Activated CD4-positive, alpha-beta memory T cell treated with anti-CD3 and anti-CD28 coated beads, Interleukin-2, amount 10 ng/mL, durations not matched to agents 7 days and 5 days (primary cell): ENCODE data around the gene SF3B2. TPM values are rescaled to one million over a fixed set of nuclear protein-coding genes. Genes with fewer than 3 reads are reported as not detected.
A peak's percentile ranks its signal among the peaks of the same experiment; 100 is the strongest.
"Not testable (repeated sequence)": the region's sequence is repeated elsewhere in the genome, so short reads cannot be mapped to it uniquely, and the experiment has no call there.

Experiments
- CTCF ChIA-PET: fragments of 350-600 bp; sonication (Branson Sonifier 250); formaldehyde crosslinking; loops from one replicate; lab custom pipeline; 2021; ENCODE audit warnings: antibody characterized with exemption, inconsistent platforms; lab: Charles Lee
- POLR2A ChIA-PET: fragments of 350-600 bp; sonication (Branson Sonifier 250); formaldehyde crosslinking; loops from one replicate; lab custom pipeline; 2021; ENCODE audit warnings: antibody characterized with exemption; lab: Charles Lee
- DNase-seq: peaks from one replicate; pipeline ENCODE4 v3.0.0-alpha.2; 2020
- H3K27ac Mint-ChIP-seq: one replicate; pipeline ENCODE4 v1.8.0; 2021; ENCODE audit warnings: mild to moderate bottlenecking, mixed read lengths
- H3K27me3 Mint-ChIP-seq: one replicate; pipeline ENCODE4 v1.8.0; 2021; ENCODE audit warnings: mixed read lengths
- H3K36me3 Mint-ChIP-seq: one replicate; pipeline ENCODE4 v1.8.0; 2021; ENCODE audit warnings: low read depth, mixed read lengths
- H3K4me1 Mint-ChIP-seq: one replicate; pipeline ENCODE4 v1.8.0; 2021; ENCODE audit warnings: mixed read lengths
- H3K4me3 Mint-ChIP-seq: one replicate; pipeline ENCODE4 v1.8.0; 2021; ENCODE audit warnings: mild to moderate bottlenecking, mixed read lengths
- H3K9me3 Mint-ChIP-seq: one replicate; pipeline ENCODE4 v1.8.0; 2021; ENCODE audit warnings: mixed read lengths
- total RNA-seq, 2 experiments: library from RNA; stranded (reverse); gene quantifications; one replicate each; pipeline ENCODE4 v1.2.3, GENCODE V29; 2021

SF3B2 gene
- total RNA-seq, 2 experiments from 2014 or later, result 230 to 241 TPM

DNA sequence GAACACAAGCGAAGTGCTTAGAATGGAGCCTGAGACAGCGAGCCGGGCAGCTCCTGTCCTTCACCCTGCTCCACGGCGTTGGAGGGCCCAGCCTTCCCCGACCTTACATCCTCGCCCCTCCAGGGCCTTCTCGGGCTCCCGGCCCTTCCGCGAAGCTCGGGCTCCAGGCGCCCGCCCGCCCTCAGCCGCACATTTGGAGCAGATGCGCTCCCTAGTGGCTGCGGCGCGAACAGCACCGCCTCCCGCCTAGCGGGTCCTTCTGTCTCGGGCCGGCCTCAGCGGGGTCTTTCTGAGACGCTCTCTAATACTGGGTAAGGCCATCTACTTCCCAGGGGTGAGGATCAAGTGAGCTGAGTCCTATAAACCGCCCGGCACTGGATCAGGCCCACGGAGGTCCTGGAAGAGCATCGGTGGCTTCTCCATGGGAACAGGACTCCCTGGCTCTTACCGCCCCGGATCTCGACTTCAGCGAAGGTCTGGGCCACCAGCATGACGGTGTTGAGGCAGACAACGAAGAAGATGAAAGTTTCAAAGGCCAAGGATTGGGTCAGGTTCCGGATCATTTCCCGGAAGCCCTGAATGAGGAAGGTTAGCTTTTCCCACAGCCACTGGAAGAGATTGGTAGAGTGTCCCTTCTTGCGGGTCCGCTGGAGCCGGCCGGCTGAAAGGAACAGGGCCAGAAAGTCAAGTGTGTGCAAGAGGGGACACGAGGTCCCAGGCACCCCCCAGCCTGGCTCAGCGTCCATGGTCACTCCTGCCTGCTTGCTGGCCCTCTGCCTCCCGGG is 29.6 kb upstream of the SF3B2 start:
- H3K9me3 Mint-ChIP-seq, result no peaks in the 10 kb centered on the region
- H3K4me3 Mint-ChIP-seq, result no peak overlapping the region
- H3K27me3 Mint-ChIP-seq, result peaks cover 9% of the 10 kb centered on the region
- no peaks in the 10 kb centered on the region for H3K36me3 Mint-ChIP-seq
- no peak overlapping the region for H3K27ac Mint-ChIP-seq
- H3K4me1 Mint-ChIP-seq, result peaks cover 21% of the 10 kb centered on the region
- DNase-seq, result peak; percentile 80
- CTCF ChIA-PET, result interaction anchor here (0.5 to 2.6 kb wide), 37 partner anchors 9 to 384 kb away, joined by 3 to 26 read pairs (median 4); partner anchors contain the start of genes BANF1, CCDC85B, CST6 and EIF1AD
- POLR2A ChIA-PET, result interaction anchor here (0.6 to 2.3 kb wide), 9 partner anchors 11 to 311 kb away, joined by 3 to 9 read pairs (median 4); partner anchors contain the start of genes BANF1, CCDC85B, CST6 and EIF1AD

GRCh38 chr11:66023186-66023440 is 29.1 kb upstream of the SF3B2 start:
- H3K36me3 Mint-ChIP-seq, H3K27ac Mint-ChIP-seq, H3K9me3 Mint-ChIP-seq, DNase-seq, H3K4me3 Mint-ChIP-seq: not testable (repeated sequence)
- CTCF ChIA-PET, result interaction anchor here (0.7 to 2.6 kb wide), 15 partner anchors 8 to 352 kb away, joined by 3 to 26 read pairs (median 6); partner anchors contain the start of genes BANF1, CCDC85B, EIF1AD and KAT5
- POLR2A ChIA-PET, result interaction anchor here (0.8 to 2.3 kb wide), 3 partner anchors 11 to 311 kb away, joined by 3 to 9 read pairs (median 4); partner anchors contain the start of genes CST6 and KAT5
- peaks cover 21% of the 10 kb centered on the region for H3K4me1 Mint-ChIP-seq
- H3K27me3 Mint-ChIP-seq, result peaks cover 11% of the 10 kb centered on the region

GRCh38 chr11:66026017-66026529 is 26.1 kb upstream of the SF3B2 start, which contains the start of gene CATSPER1:
TSS of gene CATSPER1 (minus strand) at chr11:66026479. CDS start at chr11:66026379, 100 bp downstream.
- Mint-ChIP-seq H3K9me3 (no peaks in the 10 kb centered on the region), H3K4me1 (peaks cover 14% of the 10 kb centered on the region), H3K4me3 (no peak within 1 kb of the TSS), H3K27ac (no peak within 1 kb of the TSS), H3K36me3 (no peaks in the 10 kb centered on the region), H3K27me3 (peaks cover 13% of the 10 kb centered on the region)
- ChIA-PET POLR2A (interaction anchor here (2.6 kb wide), 1 partner anchor 26 kb away, joined by 7 read pairs; the partner anchor contains the start of gene SF3B2), CTCF (interaction anchor here (0.6 to 1.4 kb wide), 2 partner anchors 19 to 277 kb away, joined by 3 to 5 read pairs; no protein-coding TSS in a partner anchor)
- no peak for DNase-seq

DNA sequence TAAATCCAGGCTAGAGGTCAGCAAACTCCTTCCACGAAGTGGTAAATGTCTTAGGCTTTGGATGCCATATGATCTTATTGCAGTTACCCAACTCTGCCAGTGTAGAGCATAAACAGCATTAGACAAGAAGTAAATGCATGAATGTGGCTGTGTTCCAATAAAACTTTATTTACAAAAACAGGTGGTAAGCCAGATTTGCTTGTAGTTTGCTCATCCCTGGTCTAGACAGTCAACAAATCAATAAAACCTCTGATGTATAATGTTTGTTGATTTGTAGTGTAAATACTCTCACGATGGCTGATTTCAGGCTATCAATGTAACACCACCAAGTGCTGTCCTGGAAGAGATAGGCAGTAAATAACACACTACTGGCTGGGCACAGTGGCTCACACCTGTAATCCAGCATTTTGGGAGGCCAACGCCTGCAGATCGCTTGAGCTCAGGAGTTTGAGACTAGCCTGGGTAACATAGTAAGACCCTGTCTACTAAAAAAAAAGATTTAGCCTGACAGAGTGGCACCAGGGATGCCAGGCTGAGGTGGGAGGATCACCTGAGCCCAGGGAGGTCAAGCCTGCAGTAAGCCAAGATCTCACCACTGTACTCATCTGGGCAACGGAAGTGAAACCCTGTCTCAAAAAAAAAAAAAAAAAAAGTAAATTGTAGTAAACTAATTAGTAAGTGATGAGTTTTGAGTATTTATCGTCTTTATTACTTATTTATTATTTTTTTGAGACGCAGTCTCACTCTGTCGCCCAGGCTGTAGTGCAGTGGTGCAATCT is 19.0 kb upstream of the SF3B2 start:
- Mint-ChIP-seq H3K4me1 (no peaks in the 10 kb centered on the region), H3K27me3 (peaks cover 8% of the 10 kb centered on the region), H3K36me3 (no peaks in the 10 kb centered on the region), H3K27ac (no peak overlapping the region), H3K9me3 (no peaks in the 10 kb centered on the region), H3K4me3 (no peak overlapping the region)
- ChIA-PET POLR2A (no interaction called here), CTCF (interaction anchor here (0.7 kb wide), 2 partner anchors 767 to 1318 kb away, joined by 3 to 7 read pairs; no protein-coding TSS in a partner anchor)
- no peak for DNase-seq

DNA sequence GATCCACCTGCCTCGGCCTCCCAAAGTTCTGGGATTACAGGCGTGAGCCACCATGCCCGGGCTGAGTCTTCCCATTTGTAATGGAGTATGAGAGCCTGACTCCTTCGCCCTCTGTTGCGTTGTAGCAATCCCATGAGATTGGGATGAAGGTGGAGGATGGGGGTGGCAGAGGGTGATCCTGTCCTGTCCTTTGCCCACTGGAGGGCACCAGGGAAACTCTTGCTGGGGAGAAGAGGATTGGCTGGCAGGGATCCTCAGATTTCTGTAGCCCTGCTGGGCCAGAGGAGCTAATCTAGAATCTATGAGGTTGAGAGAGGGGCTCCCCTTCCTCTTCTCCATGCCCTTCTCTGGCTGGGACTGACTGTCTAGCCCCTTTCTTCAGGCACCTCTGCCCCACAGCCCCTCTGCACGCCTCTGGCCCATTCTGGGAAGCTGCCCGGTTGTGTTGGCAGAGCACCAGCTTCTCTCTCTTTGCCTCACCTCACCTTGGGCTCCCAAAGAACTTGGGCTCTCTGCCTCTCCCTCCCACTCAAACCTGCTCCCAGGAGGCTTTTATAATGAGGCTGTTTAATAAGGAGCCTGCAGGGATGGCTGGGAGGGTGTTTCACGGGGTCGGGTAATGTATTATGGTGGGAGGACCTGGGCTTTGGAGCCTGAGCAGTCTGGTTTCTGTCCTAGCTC is 16.4 kb upstream of the SF3B2 start:
- POLR2A ChIA-PET, result interaction anchor here (1.1 to 1.6 kb wide), 2 partner anchors 13 to 16 kb away, joined by 4 read pairs; partner anchors contain the start of gene SF3B2
- no peaks in the 10 kb centered on the region for H3K36me3 Mint-ChIP-seq

DNA sequence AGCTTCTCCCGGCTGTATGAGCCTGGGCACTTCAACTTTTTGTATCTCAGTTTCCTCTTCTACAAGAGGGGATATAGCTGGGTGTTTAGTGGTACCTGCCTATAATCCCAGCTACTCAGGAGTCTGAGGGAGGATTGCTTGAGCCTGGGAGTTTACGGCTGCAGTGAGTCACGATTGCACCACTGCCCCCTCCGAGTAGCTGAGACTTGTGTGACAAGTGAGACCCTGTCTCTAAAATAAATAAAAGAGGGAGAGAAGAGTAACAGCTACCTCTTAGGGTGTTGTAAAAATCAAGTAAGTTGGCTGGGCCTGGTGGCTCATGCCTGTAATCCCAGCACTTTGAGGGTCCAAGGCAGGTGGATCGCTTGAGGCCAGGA is 15.8 kb upstream of the SF3B2 start:
- Mint-ChIP-seq H3K9me3 (no peaks in the 10 kb centered on the region), H3K27me3 (peaks cover 12% of the 10 kb centered on the region), H3K36me3 (no peaks in the 10 kb centered on the region), H3K4me3 (no peak overlapping the region), H3K27ac (no peak overlapping the region), H3K4me1 (no peaks in the 10 kb centered on the region)
- ChIA-PET POLR2A (interaction anchor here (1.1 to 1.6 kb wide), 2 partner anchors 14 to 16 kb away, joined by 4 read pairs; partner anchors contain the start of gene SF3B2), CTCF (interaction anchor here (1.0 to 2.1 kb wide), 2 partner anchors 9 to 14 kb away, joined by 6 to 20 read pairs; no protein-coding TSS in a partner anchor)
- no peak for DNase-seq

More for the DNA sequence above, 16.4 kb upstream of the SF3B2 start:
- H3K4me1 Mint-ChIP-seq, result no peaks in the 10 kb centered on the region
- H3K9me3 Mint-ChIP-seq, result no peaks in the 10 kb centered on the region
- H3K27me3 Mint-ChIP-seq, result peaks cover 12% of the 10 kb centered on the region
- no peak overlapping the region for H3K27ac Mint-ChIP-seq
- H3K4me3 Mint-ChIP-seq, result no peak overlapping the region
- CTCF ChIA-PET, result interaction anchor here (1.0 to 2.1 kb wide), 2 partner anchors 10 to 14 kb away, joined by 6 to 20 read pairs; no protein-coding TSS in a partner anchor
- DNase-seq, result no peak

DNA sequence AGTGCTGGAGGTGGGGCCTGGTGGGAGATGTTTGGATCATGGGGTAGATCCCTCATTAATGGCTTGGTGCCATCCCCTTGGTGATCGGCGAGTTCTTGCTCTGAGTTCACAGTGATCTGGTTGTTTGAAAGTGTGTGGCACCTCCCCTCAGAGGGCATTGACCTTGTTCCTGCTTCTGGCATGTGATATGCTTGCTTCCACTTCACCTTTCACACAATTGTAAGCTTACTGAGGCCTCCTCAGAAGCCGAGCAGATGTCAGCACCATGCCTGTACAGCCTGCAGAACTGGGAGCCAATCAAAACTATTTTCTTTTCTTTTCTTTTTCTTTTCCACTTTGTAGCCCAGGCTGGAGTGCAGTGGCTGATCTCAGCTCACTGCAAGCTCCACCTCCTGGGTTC is 14.8 kb upstream of the SF3B2 start:
- no peaks in the 10 kb centered on the region for H3K9me3 Mint-ChIP-seq
- DNase-seq, result no peak
- H3K4me3 Mint-ChIP-seq, result no peak overlapping the region
- H3K4me1 Mint-ChIP-seq, result no peaks in the 10 kb centered on the region
- H3K36me3 Mint-ChIP-seq, result no peaks in the 10 kb centered on the region
- no peak overlapping the region for H3K27ac Mint-ChIP-seq
- POLR2A ChIA-PET, result no interaction called here
- CTCF ChIA-PET, result interaction anchor here (1.2 to 1.4 kb wide), 2 partner anchors 15 to 32 kb away, joined by 4 to 6 read pairs; no protein-coding TSS in a partner anchor
- peaks cover 12% of the 10 kb centered on the region for H3K27me3 Mint-ChIP-seq

GRCh38 chr11:66039765-66040164 is 12.4 kb upstream of the SF3B2 start:
- H3K27ac Mint-ChIP-seq, result no peak overlapping the region
- no peaks in the 10 kb centered on the region for H3K36me3 Mint-ChIP-seq
- no peaks in the 10 kb centered on the region for H3K9me3 Mint-ChIP-seq
- no peak for DNase-seq
- peaks cover 9% of the 10 kb centered on the region for H3K27me3 Mint-ChIP-seq
- no peak overlapping the region for H3K4me3 Mint-ChIP-seq
- peaks cover 4% of the 10 kb centered on the region for H3K4me1 Mint-ChIP-seq
- ChIA-PET POLR2A (no interaction called here), CTCF (interaction anchor here (0.7 kb wide), 1 partner anchor 219 kb away, joined by 3 read pairs; no protein-coding TSS in a partner anchor)

- Mint-ChIP-seq H3K27me3 (peaks cover 6% of the 10 kb centered on the region), H3K4me1 (peaks cover 13% of the 10 kb centered on the region), H3K4me3 (no peak overlapping the region), H3K9me3 (no peaks in the 10 kb centered on the region), H3K27ac (no peak overlapping the region), H3K36me3 (no peaks in the 10 kb centered on the region)
- CTCF ChIA-PET, result no interaction called here
- no peak for DNase-seq
- POLR2A ChIA-PET, result interaction anchor here (3.5 kb wide), 1 partner anchor 10 kb away, joined by 10 read pairs; the partner anchor contains the start of gene SF3B2
These were observed 9.8 kb upstream of the SF3B2 start for GRCh38 chr11:66042227-66042995.

DNA sequence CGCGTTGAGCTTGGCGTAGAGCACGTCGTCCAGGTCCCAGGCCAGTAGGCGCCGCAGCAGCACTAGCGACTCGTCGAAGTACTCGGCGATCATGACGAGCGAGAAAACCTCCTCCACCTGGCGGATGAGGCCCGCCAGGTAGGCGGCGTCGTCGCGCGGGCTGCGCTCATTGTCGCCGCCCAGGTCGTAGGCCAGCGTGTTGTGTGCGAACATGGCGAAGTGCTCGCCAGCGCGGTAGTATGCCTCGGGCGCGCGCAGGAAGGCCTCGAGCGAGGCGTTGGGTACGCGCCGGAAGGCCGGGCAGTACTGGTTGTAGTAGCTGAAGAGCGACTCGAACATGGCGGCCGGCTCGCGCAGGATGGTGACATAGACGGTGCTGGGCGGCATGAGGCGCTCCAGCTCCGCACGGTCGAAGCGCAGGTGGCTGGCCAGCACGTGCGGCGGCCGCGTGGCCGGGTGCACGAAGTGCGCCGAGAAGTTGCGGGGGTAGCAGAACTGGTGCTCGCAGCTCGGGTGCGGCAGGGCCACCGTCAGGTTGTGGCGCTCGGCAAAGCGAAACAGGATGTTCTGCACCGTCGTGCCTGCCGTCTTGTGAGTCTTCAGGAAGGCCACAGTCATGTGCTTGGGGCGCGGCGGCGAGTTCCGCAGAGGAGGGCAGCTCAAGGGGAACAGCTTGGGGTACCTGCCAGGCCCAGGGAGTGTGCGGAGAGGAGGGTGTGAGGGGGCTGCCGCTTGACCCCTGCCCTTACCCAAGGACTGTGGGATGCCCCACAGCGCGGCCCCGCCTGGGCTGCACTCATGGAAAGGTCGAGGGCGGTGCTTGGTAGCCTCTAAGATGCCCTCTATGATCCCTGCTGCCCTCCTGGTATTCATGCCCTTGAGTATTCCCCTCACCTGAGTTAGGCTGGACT is 8.9 kb upstream of the SF3B2 start:
- CTCF ChIA-PET, result interaction anchor here (0.6 to 2.5 kb wide), 4 partner anchors 11 to 44 kb away, joined by 3 to 26 read pairs (median 12); partner anchors contain the start of gene SF3B2
- Mint-ChIP-seq H3K4me1 (peaks cover 13% of the 10 kb centered on the region), H3K27ac (no peak overlapping the region), H3K36me3 (no peaks in the 10 kb centered on the region), H3K4me3 (no peak overlapping the region), H3K27me3 (peaks cover 6% of the 10 kb centered on the region), H3K9me3 (no peaks in the 10 kb centered on the region)
- POLR2A ChIA-PET, result interaction anchor here (3.5 kb wide), 1 partner anchor 9 kb away, joined by 10 read pairs; the partner anchor contains the start of gene SF3B2
- DNase-seq, result no peak
